ENCODE measurements around the gene CTNNBL1. TPM values are rescaled to one million over a fixed set of nuclear protein-coding genes. Genes with fewer than 3 reads are reported as not detected.

Gene CTNNBL1
- total RNA-seq, 2 donors from 2014 or later, result 68.6 to 68.7 TPM

DNA sequence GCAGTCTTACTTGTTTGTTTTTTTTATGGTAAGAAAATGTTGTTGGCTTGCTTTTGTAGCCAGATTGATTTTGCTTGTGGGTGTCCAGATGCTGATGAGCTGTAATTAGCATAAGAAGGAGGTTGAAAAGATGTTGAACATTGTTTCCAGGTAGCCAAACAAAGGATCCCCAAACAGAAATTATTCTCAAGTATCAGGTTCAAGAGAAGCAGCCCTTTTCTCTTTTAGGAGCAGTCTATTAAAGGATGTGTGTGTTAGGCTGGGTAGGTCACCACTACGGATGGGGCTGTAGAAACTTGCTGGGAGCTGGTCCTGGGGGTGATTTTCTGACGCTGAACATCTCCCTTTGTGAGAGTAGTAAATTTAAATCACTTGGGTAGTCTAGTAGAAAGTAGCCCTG, 122.2 kb downstream of the CTNNBL1 start:
- Mint-ChIP-seq H3K27me3 (ENCODE audit: insufficient read depth) (no peaks in the 10 kb centered on the region), H3K36me3 (ENCODE audit: low read depth) (no peaks in the 10 kb centered on the region), H3K4me3 (no peak overlapping the region), H3K27ac (no peak overlapping the region), H3K4me1 (peaks cover 25% of the 10 kb centered on the region), H3K9me3 (no peaks in the 10 kb centered on the region)
- TF ChIP-seq, protein P1, sequence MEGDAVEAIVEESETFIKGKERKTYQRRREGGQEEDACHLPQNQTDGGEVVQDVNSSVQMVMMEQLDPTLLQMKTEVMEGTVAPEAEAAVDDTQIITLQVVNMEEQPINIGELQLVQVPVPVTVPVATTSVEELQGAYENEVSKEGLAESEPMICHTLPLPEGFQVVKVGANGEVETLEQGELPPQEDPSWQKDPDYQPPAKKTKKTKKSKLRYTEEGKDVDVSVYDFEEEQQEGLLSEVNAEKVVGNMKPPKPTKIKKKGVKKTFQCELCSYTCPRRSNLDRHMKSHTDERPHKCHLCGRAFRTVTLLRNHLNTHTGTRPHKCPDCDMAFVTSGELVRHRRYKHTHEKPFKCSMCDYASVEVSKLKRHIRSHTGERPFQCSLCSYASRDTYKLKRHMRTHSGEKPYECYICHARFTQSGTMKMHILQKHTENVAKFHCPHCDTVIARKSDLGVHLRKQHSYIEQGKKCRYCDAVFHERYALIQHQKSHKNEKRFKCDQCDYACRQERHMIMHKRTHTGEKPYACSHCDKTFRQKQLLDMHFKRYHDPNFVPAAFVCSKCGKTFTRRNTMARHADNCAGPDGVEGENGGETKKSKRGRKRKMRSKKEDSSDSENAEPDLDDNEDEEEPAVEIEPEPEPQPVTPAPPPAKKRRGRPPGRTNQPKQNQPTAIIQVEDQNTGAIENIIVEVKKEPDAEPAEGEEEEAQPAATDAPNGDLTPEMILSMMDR (conservative IDR thresholded peaks at IDR 0.05), result no peak
- Histone ChIP-seq H3K9me3 (ENCODE audit: control insufficient read depth, low read length) (no peaks in the 10 kb centered on the region), H3K36me3 (ENCODE audit: control insufficient read depth, insufficient read depth, low read length) (no peaks in the 10 kb centered on the region), H3K27ac (ENCODE audit: low read depth, low read length) (no peak overlapping the region), H3K27me3 (ENCODE audit: control insufficient read depth, insufficient read depth, low read length, poor library complexity, severe bottlenecking) (no peaks in the 10 kb centered on the region), H3K4me1 (ENCODE audit: control insufficient read depth, insufficient read depth, low read length) (peaks cover 4% of the 10 kb centered on the region), H3K4me3 (ENCODE audit: low read length) (no peak overlapping the region), H3K9ac (ENCODE audit: extremely low read depth, low read length, poor library complexity, severe bottlenecking) (no peak overlapping the region)
- no peak for DNase-seq
- 17 to 45% methylated on average over 1 to 2 of the region's 2 CpGs for WGBS, 2 experiments (ENCODE audit: insufficient coverage in 1 of 2, insufficient read length in 1 of 2)

DNA sequence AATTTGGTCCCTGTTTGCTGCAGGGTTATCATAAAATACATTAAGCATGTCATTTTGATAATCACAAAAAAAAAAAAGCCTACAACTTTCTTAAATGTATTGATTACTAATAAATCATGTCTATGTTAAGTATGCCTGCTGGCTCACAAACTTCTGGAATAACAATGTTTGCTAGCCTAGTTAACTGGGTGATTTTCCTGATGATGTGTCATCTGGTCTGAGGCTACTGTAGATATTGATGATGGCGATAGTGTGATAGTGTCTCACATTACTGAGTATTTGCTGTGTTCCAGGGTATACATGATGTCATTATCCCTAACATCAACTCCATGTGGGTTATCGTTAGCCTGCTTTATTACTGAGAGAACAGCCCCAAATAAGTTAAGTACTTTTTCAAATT, 122.9 kb downstream of the CTNNBL1 start:
- no peaks in the 10 kb centered on the region for H3K36me3 Mint-ChIP-seq (ENCODE audit: low read depth)
- H3K9me3 Mint-ChIP-seq, result no peaks in the 10 kb centered on the region
- Histone ChIP-seq H3K9me3 (ENCODE audit: control insufficient read depth, low read length) (no peaks in the 10 kb centered on the region), H3K4me3 (ENCODE audit: low read length) (no peak overlapping the region), H3K27ac (ENCODE audit: low read depth, low read length) (no peak overlapping the region), H3K36me3 (ENCODE audit: control insufficient read depth, insufficient read depth, low read length) (no peaks in the 10 kb centered on the region), H3K9ac (ENCODE audit: extremely low read depth, low read length, poor library complexity, severe bottlenecking) (no peak overlapping the region), H3K4me1 (ENCODE audit: control insufficient read depth, insufficient read depth, low read length) (peaks cover 4% of the 10 kb centered on the region), H3K27me3 (ENCODE audit: control insufficient read depth, insufficient read depth, low read length, poor library complexity, severe bottlenecking) (no peaks in the 10 kb centered on the region)
- no peak overlapping the region for H3K27ac Mint-ChIP-seq
- H3K4me3 Mint-ChIP-seq, result no peak overlapping the region
- no peaks in the 10 kb centered on the region for H3K27me3 Mint-ChIP-seq (ENCODE audit: insufficient read depth)
- TF ChIP-seq, protein P1 (conservative IDR thresholded peaks at IDR 0.05), result no peak
- peaks cover 27% of the 10 kb centered on the region for H3K4me1 Mint-ChIP-seq
- no peak for DNase-seq
- 95 to 100% methylated on average over 1 to 2 of the region's 2 CpGs for WGBS, 2 experiments (ENCODE audit: insufficient coverage in 1 of 2, insufficient read length in 1 of 2)

DNA sequence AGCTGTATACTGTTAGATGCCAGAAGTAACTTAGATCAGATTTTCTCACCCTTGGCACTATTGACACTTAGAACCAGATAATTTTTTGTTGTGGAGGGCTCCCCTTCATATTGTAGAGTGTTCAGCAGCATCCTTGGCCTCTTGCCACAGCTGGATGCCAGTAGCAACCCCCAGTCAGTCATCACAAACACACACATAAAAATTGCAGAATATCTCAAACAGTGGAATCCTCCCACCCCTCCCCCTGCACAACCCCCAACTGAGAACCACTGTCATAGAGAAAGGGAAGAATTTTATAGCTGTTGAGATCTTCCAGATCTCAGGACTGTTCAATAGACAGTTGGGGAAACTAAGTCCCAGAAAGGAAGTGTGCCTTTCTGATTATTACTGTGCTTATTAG, 127.9 kb downstream of the CTNNBL1 start:
- Mint-ChIP-seq H3K4me3 (no peak overlapping the region), H3K36me3 (ENCODE audit: low read depth) (no peaks in the 10 kb centered on the region)
- no peak overlapping the region for H3K9ac ChIP-seq (ENCODE audit: extremely low read depth, low read length, poor library complexity, severe bottlenecking)

More for the DNA sequence above, 127.9 kb downstream of the CTNNBL1 start:
- no peak overlapping the region for H3K27ac Mint-ChIP-seq
- DNase-seq, result no peak
- Histone ChIP-seq H3K36me3 (ENCODE audit: control insufficient read depth, insufficient read depth, low read length) (no peaks in the 10 kb centered on the region), H3K27me3 (ENCODE audit: control insufficient read depth, insufficient read depth, low read length, poor library complexity, severe bottlenecking) (no peaks in the 10 kb centered on the region), H3K9me3 (ENCODE audit: control insufficient read depth, low read length) (no peaks in the 10 kb centered on the region), H3K4me3 (ENCODE audit: low read length) (no peak overlapping the region), H3K27ac (ENCODE audit: low read depth, low read length) (no peak overlapping the region), H3K4me1 (ENCODE audit: control insufficient read depth, insufficient read depth, low read length) (peaks cover 5% of the 10 kb centered on the region)
- TF ChIP-seq, protein P1 (conservative IDR thresholded peaks at IDR 0.05), result no peak
- no peaks in the 10 kb centered on the region for H3K9me3 Mint-ChIP-seq
- peaks cover 20% of the 10 kb centered on the region for H3K4me1 Mint-ChIP-seq
- H3K27me3 Mint-ChIP-seq (ENCODE audit: insufficient read depth), result no peaks in the 10 kb centered on the region

All from endodermal cell (in vitro differentiated cells).